SK-N-SH (cell line): ENCODE data around the gene CNTNAP2. TPM values are rescaled to one million over a fixed set of nuclear protein-coding genes. Genes with fewer than 3 reads are reported as not detected.

Experiments
- CTCF ChIA-PET: fragments of 300-600, 350-600 bp; formaldehyde crosslinking; extraction: SDS; loops from one replicate; lab custom pipeline; 2021; lab: Yijun Ruan, JAX
- POLR2A ChIA-PET: fragments of 350-600 bp; sonication (Branson Sonifier 250); formaldehyde crosslinking; extraction: SDS; loops from one replicate; lab custom pipeline; 2020; ENCODE audit warnings: antibody characterized with exemption, inconsistent platforms; lab: Yijun Ruan, JAX
- DNase-seq: peaks from one replicate; pipeline ENCODE4 v3.0.0; 2012
- H2AFZ ChIP-seq: fragments of 200-600 bp; sonication (generic); 2 replicates; pipeline ENCODE4 v1.8.1; 2016; ENCODE audit warnings: antibody characterized with exemption, mild to moderate bottlenecking, low read depth
- H3F3A ChIP-seq: fragments of 200-600 bp; sonication (generic); replicated peaks from 2 replicates; pipeline ENCODE3; 2016; ENCODE audit warnings: antibody characterized with exemption, mild to moderate bottlenecking; ENCODE audit not compliant: insufficient read depth
- H3K27ac ChIP-seq, 2 experiments: fragments of 200-500 bp in 1 of 2; fragments of 200-600 bp in 1 of 2; sonication (Bioruptor generic) in 1 of 2; sonication (generic), shearing (Covaris generic) in 1 of 2; 2 replicates each; pipeline versions ENCODE4 v1.5.1 to v1.6.1; 2014 to 2016; ENCODE audit warnings: low read depth in 2 of 2, inconsistent platforms in 1 of 2, low read length in 1 of 2, mild to moderate bottlenecking in 1 of 2, mixed read lengths in 1 of 2
- H3K27me3 ChIP-seq: fragments of 200-600 bp; sonication (generic), shearing (Covaris generic); 2 replicates; pipeline ENCODE4 v1.6.1; 2016; ENCODE audit warnings: mixed run types; ENCODE audit not compliant: insufficient read depth
- H3K36me3 ChIP-seq, 2 experiments: fragments of 200-500 bp in 1 of 2; fragments of 200-600 bp in 1 of 2; sonication (Bioruptor generic) in 1 of 2; sonication (generic) in 1 of 2; replicated peaks in 1 of 2; 2 replicates each; pipeline versions ENCODE3 to v1.5.1; 2014 to 2016; ENCODE audit warnings: low read length in 1 of 2, mild to moderate bottlenecking in 1 of 2; ENCODE audit not compliant: insufficient read depth in 2 of 2, control insufficient read depth in 1 of 2
- H3K4me1 ChIP-seq, 2 experiments: fragments of 200-500 bp in 1 of 2; fragments of 200-600 bp in 1 of 2; sonication (Bioruptor generic) in 1 of 2; sonication (generic), shearing (Covaris generic) in 1 of 2; 2 replicates each; pipeline versions ENCODE4 v1.5.1 to v1.6.1; 2014 to 2016; ENCODE audit warnings: low read depth in 1 of 2, low read length in 1 of 2, mixed run types in 1 of 2; ENCODE audit not compliant: insufficient read depth in 2 of 2, control insufficient read depth in 1 of 2
- H3K4me2 ChIP-seq: fragments of 200-600 bp; sonication (generic), shearing (Covaris generic); 2 replicates; pipeline ENCODE4 v1.6.1; 2017; ENCODE audit warnings: mixed run types
- H3K4me3 ChIP-seq, 2 experiments: fragments of 200-500 bp in 1 of 2; fragments of 200-600 bp in 1 of 2; sonication (Bioruptor generic) in 1 of 2; sonication (generic), shearing (Covaris generic) in 1 of 2; 2 replicates each; pipeline versions ENCODE4 v1.5.1 to v1.8.1; 2014 to 2016; ENCODE audit warnings: low read depth in 2 of 2, inconsistent platforms in 1 of 2, low read length in 1 of 2, mild to moderate bottlenecking in 1 of 2, mixed read lengths in 1 of 2, moderate library complexity in 1 of 2
- H3K79me2 ChIP-seq: fragments of 200-600 bp; sonication (generic); 2 replicates; pipeline ENCODE4 v1.8.1; 2017; ENCODE audit warnings: mild to moderate bottlenecking; ENCODE audit not compliant: insufficient read depth
- H3K9ac ChIP-seq: fragments of 200-600 bp; sonication (generic); 2 replicates; pipeline ENCODE4 v1.6.1; 2017; ENCODE audit warnings: mixed run types
- H3K9me2 ChIP-seq: fragments of 200-600 bp; sonication (generic); 2 replicates; pipeline ENCODE4 v1.6.1; 2017; ENCODE audit warnings: mixed run types
- H3K9me3 ChIP-seq: fragments of 200-600 bp; sonication (generic); 2 replicates; pipeline ENCODE4 v1.6.1; 2017; ENCODE audit warnings: mixed run types, mild to moderate bottlenecking, moderate library complexity
- H4K20me1 ChIP-seq: fragments of 200-600 bp; sonication (generic); 2 replicates; pipeline ENCODE4 v1.6.1; 2017; ENCODE audit warnings: mild to moderate bottlenecking, mixed run types; ENCODE audit not compliant: insufficient read depth
- EP300 ChIP-seq, 2 experiments: IDR thresholded peaks; 2 replicates each; pipeline versions ENCODE4 v1.4.0 to v1.6.1; 2012; ENCODE audit warnings: borderline replicate concordance in 1 of 2, low read depth in 1 of 2, low read length in 1 of 2
- FOSL2 ChIP-seq: IDR thresholded peaks from 2 replicates; pipeline ENCODE4 v1.4.0; 2012; ENCODE audit warnings: low read depth, mild to moderate bottlenecking, moderate library complexity, borderline replicate concordance
- FOXJ3 ChIP-seq: sonication (generic); formaldehyde crosslinking; IDR thresholded peaks from 2 replicates; pipeline ENCODE4 v1.5.1; 2020; ENCODE audit warnings: mild to moderate bottlenecking, missing genetic modification reagents
- MEF2A ChIP-seq: IDR thresholded peaks from 2 replicates; pipeline ENCODE4 v1.4.0; 2012; ENCODE audit warnings: low read depth, borderline replicate concordance
- PBX3 ChIP-seq: IDR thresholded peaks from 2 replicates; pipeline ENCODE4; 2012
- RAD21 ChIP-seq: IDR thresholded peaks from 2 replicates; pipeline ENCODE4 v1.6.1; 2012; ENCODE audit warnings: mild to moderate bottlenecking, low read length
- RXRA ChIP-seq: IDR thresholded peaks from 2 replicates; pipeline ENCODE4 v1.4.0; 2012; ENCODE audit warnings: low read depth, mild to moderate bottlenecking, borderline replicate concordance
- USF1 ChIP-seq: IDR thresholded peaks from 2 replicates; pipeline ENCODE4 v1.4.0; 2012; ENCODE audit warnings: low read depth, borderline replicate concordance
- WGBS: methylation state at CpG from one replicate; pipeline ENCODE4 v1.1.6; 2017; ENCODE audit warnings: low lambda C conversion rate; 5-methylcytosine and 5-hydroxymethylcytosine counted together
- polyA plus RNA-seq, 3 experiments: library from polyadenylated mRNA; depleted of rRNA; stranded (reverse); fragments of >200 nt; gene quantifications; 2 replicates each; pipeline ENCODE4 v1.2.3, GENCODE V29; 2012
- TF ChIP-seq, protein P1 (sequence below): IDR thresholded peaks from 2 replicates; pipeline ENCODE4 v1.6.1; 2012; ENCODE audit warnings: mild to moderate bottlenecking, low read depth, low read length, moderate library complexity

Gene CNTNAP2
- polyA plus RNA-seq, 1 of the 3 experiments (the other 2 are of a cell fraction) = 3.4 TPM

DNA sequence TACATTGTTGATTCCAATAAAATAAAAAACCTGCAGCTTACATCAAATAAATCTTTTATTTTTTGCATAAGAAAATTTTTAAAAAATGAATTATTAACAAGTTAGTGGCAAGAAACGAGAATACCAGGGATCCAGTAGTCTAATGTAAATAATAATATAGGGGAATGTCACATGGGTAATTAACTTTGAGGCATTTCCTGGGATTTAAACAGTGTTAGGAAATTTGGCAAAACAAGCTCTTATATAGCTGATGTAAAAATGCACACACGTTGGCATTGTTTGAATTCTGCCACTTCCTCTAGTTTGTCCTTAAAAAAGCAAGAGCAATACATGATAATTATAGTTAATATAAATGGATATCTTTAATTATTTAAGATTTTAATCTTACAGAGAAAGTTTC, 768.6 kb downstream of the CNTNAP2 start:
- Histone ChIP-seq H3K4me3 (no peak overlapping the region), H3K36me3 (no peaks in the 10 kb centered on the region), H3K9me2 (0 out of 2 replicates have a peak, but pooled peaks cover 4% of the 10 kb centered on the region), H3K4me2 (no peak overlapping the region), H3F3A (no peaks in the 10 kb centered on the region), H2AFZ (no peak overlapping the region), H3K79me2 (no peaks in the 10 kb centered on the region), H3K4me1 (no peaks in the 10 kb centered on the region), H3K9ac (no peak overlapping the region), H3K27ac (no peak overlapping the region), H4K20me1 (no peaks in the 10 kb centered on the region), H3K27me3 (no peaks in the 10 kb centered on the region), H3K9me3 (no peaks in the 10 kb centered on the region)
- ChIA-PET POLR2A (no interaction called here), CTCF (interaction anchor here (1.3 kb wide), 1 partner anchor 10 kb away, joined by 3 read pairs; no protein-coding TSS in a partner anchor)
- TF ChIP-seq PBX3 (no peak), USF1 (no peak), FOXJ3 (no peak), RAD21 (no peak)
- DNase-seq = no peak
- 33% methylated on average over 2 of the region's 2 CpGs for WGBS

- no peak for TF ChIP-seq FOXJ3
- TF ChIP-seq, protein P1, sequence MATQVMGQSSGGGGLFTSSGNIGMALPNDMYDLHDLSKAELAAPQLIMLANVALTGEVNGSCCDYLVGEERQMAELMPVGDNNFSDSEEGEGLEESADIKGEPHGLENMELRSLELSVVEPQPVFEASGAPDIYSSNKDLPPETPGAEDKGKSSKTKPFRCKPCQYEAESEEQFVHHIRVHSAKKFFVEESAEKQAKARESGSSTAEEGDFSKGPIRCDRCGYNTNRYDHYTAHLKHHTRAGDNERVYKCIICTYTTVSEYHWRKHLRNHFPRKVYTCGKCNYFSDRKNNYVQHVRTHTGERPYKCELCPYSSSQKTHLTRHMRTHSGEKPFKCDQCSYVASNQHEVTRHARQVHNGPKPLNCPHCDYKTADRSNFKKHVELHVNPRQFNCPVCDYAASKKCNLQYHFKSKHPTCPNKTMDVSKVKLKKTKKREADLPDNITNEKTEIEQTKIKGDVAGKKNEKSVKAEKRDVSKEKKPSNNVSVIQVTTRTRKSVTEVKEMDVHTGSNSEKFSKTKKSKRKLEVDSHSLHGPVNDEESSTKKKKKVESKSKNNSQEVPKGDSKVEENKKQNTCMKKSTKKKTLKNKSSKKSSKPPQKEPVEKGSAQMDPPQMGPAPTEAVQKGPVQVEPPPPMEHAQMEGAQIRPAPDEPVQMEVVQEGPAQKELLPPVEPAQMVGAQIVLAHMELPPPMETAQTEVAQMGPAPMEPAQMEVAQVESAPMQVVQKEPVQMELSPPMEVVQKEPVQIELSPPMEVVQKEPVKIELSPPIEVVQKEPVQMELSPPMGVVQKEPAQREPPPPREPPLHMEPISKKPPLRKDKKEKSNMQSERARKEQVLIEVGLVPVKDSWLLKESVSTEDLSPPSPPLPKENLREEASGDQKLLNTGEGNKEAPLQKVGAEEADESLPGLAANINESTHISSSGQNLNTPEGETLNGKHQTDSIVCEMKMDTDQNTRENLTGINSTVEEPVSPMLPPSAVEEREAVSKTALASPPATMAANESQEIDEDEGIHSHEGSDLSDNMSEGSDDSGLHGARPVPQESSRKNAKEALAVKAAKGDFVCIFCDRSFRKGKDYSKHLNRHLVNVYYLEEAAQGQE = no peak
- TF ChIP-seq FOSL2 = no peak
- no peak for TF ChIP-seq RXRA
- TF ChIP-seq EP300 (IDR thresholded peaks at IDR 0.05; ENCODE audit: borderline replicate concordance in 1 of 2, low read depth in 1 of 2, low read length in 1 of 2) = no peak
- no peak for TF ChIP-seq MEF2A
- Histone ChIP-seq H3K9me2 (no peaks in the 10 kb centered on the region), H3K27ac (no peak overlapping the region), H3K79me2 (no peaks in the 10 kb centered on the region), H3K9ac (no peak overlapping the region), H3K27me3 (no peaks in the 10 kb centered on the region), H3K9me3 (no peaks in the 10 kb centered on the region), H3K36me3 (no peaks in the 10 kb centered on the region), H3F3A (no peaks in the 10 kb centered on the region), H3K4me1 (no peaks in the 10 kb centered on the region), H3K4me3 (no peak overlapping the region), H3K4me2 (no peak overlapping the region), H2AFZ (no peak overlapping the region), H4K20me1 (no peaks in the 10 kb centered on the region)
- CTCF ChIA-PET = interaction anchor here (1.2 to 1.5 kb wide), 2 partner anchors 11 to 14 kb away, joined by 3 read pairs; no protein-coding TSS in a partner anchor
- no peak for DNase-seq
- 44% methylated on average over 6 of the region's 6 CpGs for WGBS
- POLR2A ChIA-PET = no interaction called here
These were observed 773.4 kb downstream of the CNTNAP2 start for GRCh38 chr7:146889806-146890555.
